Activated naive CD8-positive, alpha-beta T cell treated with anti-CD3 and anti-CD28 coated beads for 36 hours (primary cell): ENCODE results near the gene TIMM17B. TPM values are rescaled to one million over a fixed set of nuclear protein-coding genes. Genes with fewer than 3 reads are reported as not detected.

Source experiments
- DNase-seq: peaks from one replicate; pipeline ENCODE4 v3.0.0; 2021
- H3K27ac Mint-ChIP-seq: one replicate; pipeline ENCODE4 v1.8.0; 2022; ENCODE audit warnings: mild to moderate bottlenecking, moderate library complexity, mixed read lengths
- H3K27me3 Mint-ChIP-seq: one replicate; pipeline ENCODE4 v1.8.0; 2022; ENCODE audit warnings: mild to moderate bottlenecking, mixed read lengths
- H3K36me3 Mint-ChIP-seq: one replicate; pipeline ENCODE4 v1.8.0; 2021; ENCODE audit warnings: mild to moderate bottlenecking, mixed read lengths
- H3K4me1 Mint-ChIP-seq: one replicate; pipeline ENCODE4 v1.8.0; 2021; ENCODE audit warnings: mixed read lengths
- H3K4me3 Mint-ChIP-seq: one replicate; pipeline ENCODE4 v1.8.0; 2022; ENCODE audit warnings: mild to moderate bottlenecking, moderate library complexity, mixed read lengths
- H3K9me3 Mint-ChIP-seq: one replicate; pipeline ENCODE4 v1.8.0; 2022; ENCODE audit warnings: mixed read lengths
- total RNA-seq, 2 experiments: library from RNA; stranded (reverse); gene quantifications; one replicate each; pipeline ENCODE4 v1.2.3, GENCODE V29; 2021

Gene TIMM17B
- total RNA-seq, 2 experiments from 2014 or later, result 57.8 to 60.5 TPM

DNA sequence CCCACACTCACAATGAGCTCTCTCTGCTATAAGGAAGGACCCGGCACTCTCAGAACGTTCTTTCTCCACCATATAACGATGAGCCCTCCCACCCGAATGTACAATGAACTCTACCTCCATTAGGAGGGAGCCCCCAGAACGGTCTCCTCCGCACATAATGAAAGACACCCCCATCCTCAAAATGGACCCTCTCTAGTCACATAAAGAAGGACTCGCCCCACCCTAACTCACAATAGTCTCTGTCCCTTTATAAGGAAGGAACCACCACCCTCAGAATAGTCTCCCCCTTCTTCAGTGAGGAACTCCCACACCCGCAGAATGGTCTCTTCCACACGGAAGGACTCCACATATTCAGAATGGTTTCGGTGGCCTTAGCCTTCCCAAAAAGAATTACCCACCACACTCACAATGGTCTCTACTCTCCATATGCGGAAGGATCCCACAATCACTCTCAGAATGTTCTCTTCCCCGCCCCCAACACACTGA, 13.4 kb upstream of the TIMM17B start:
- H3K27me3 Mint-ChIP-seq, result peaks cover 8% of the 10 kb centered on the region
- no peaks in the 10 kb centered on the region for H3K9me3 Mint-ChIP-seq
- H3K27ac Mint-ChIP-seq, result peak overlapping the region; percentile 94
- peaks cover 45% of the 10 kb centered on the region for H3K36me3 Mint-ChIP-seq
- no peak for DNase-seq
- H3K4me3 Mint-ChIP-seq, result peak overlapping the region; percentile 90
- H3K4me1 Mint-ChIP-seq, result peaks cover 37% of the 10 kb centered on the region

- H3K4me1 Mint-ChIP-seq, result peaks cover 34% of the 10 kb centered on the region
- no peaks in the 10 kb centered on the region for H3K9me3 Mint-ChIP-seq
- DNase-seq, result no peak
- peak overlapping the region; percentile 90 for H3K4me3 Mint-ChIP-seq
- peaks cover 34% of the 10 kb centered on the region for H3K36me3 Mint-ChIP-seq
- H3K27me3 Mint-ChIP-seq, result peaks cover 8% of the 10 kb centered on the region
- H3K27ac Mint-ChIP-seq, result no peak overlapping the region
Observed at GRCh38 chrX:48909703-48910294, 12.2 kb upstream of the TIMM17B start.

GRCh38 chrX:48908600-48908999, 11.0 kb upstream of the TIMM17B start:
- no peak for DNase-seq
- H3K9me3 Mint-ChIP-seq, result no peaks in the 10 kb centered on the region
- H3K27ac Mint-ChIP-seq, result no peak overlapping the region
- no peak overlapping the region for H3K4me3 Mint-ChIP-seq
- H3K27me3 Mint-ChIP-seq, result peaks cover 8% of the 10 kb centered on the region
- peaks cover 25% of the 10 kb centered on the region for H3K4me1 Mint-ChIP-seq
- peaks cover 22% of the 10 kb centered on the region for H3K36me3 Mint-ChIP-seq

GRCh38 chrX:48905090-48905790, 7.7 kb upstream of the TIMM17B start:
- Mint-ChIP-seq H3K36me3 (peaks cover 2% of the 10 kb centered on the region), H3K27ac (no peak overlapping the region), H3K9me3 (no peaks in the 10 kb centered on the region)

DNA sequence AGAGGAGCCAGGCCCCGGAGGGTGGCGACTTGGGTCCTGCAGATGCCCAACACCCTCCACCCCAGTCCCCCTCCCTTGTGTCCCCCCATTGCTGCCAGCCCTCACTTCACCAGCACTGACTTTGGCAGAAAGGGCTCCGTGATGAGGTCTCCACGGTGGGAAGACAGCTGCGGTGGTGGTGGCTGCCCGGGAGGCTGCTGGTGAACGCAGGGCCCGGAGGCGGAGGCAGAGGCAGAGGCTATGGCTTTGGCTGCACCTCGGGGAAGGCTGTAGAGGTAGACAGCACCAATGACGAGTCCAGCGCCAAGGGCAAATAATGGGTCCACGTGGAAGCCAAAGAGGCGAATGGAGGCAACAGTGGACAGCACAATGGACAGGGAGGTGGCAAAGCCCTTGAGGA, 7.1 kb upstream of the TIMM17B start:
- Mint-ChIP-seq H3K4me1 (peaks cover 3% of the 10 kb centered on the region), H3K36me3 (peaks cover 2% of the 10 kb centered on the region), H3K27me3 (no peaks in the 10 kb centered on the region), H3K27ac (no peak overlapping the region), H3K4me3 (no peak overlapping the region), H3K9me3 (no peaks in the 10 kb centered on the region)
- no peak for DNase-seq

More at GRCh38 chrX:48905090-48905790, 7.7 kb upstream of the TIMM17B start:
- Mint-ChIP-seq H3K27me3 (no peaks in the 10 kb centered on the region), H3K4me1 (peaks cover 1% of the 10 kb centered on the region), H3K4me3 (no peak overlapping the region)
- no peak for DNase-seq

GRCh38 chrX:48904180-48904579, 6.6 kb upstream of the TIMM17B start:
- no peak overlapping the region for H3K27ac Mint-ChIP-seq
- no peak for DNase-seq
- H3K27me3 Mint-ChIP-seq, result no peaks in the 10 kb centered on the region
- H3K36me3 Mint-ChIP-seq, result peaks cover 2% of the 10 kb centered on the region
- H3K4me3 Mint-ChIP-seq, result no peak overlapping the region
- no peaks in the 10 kb centered on the region for H3K9me3 Mint-ChIP-seq
- H3K4me1 Mint-ChIP-seq, result peaks cover 4% of the 10 kb centered on the region

GRCh38 chrX:48903290-48903689, 5.7 kb upstream of the TIMM17B start:
- H3K9me3 Mint-ChIP-seq, result no peaks in the 10 kb centered on the region
- H3K27me3 Mint-ChIP-seq, result no peaks in the 10 kb centered on the region
- H3K36me3 Mint-ChIP-seq, result peaks cover 2% of the 10 kb centered on the region
- H3K4me1 Mint-ChIP-seq, result peaks cover 5% of the 10 kb centered on the region
- peak overlapping the region; percentile 20 for H3K27ac Mint-ChIP-seq
- H3K4me3 Mint-ChIP-seq, result no peak overlapping the region
- no peak for DNase-seq

- Mint-ChIP-seq H3K36me3 (peaks cover 2% of the 10 kb centered on the region), H3K27me3 (no peaks in the 10 kb centered on the region), H3K4me3 (no peak overlapping the region), H3K9me3 (no peaks in the 10 kb centered on the region), H3K4me1 (peaks cover 5% of the 10 kb centered on the region), H3K27ac (no peak overlapping the region)
- no peak for DNase-seq
Observed at GRCh38 chrX:48902776-48903175, 5.2 kb upstream of the TIMM17B start.

DNA sequence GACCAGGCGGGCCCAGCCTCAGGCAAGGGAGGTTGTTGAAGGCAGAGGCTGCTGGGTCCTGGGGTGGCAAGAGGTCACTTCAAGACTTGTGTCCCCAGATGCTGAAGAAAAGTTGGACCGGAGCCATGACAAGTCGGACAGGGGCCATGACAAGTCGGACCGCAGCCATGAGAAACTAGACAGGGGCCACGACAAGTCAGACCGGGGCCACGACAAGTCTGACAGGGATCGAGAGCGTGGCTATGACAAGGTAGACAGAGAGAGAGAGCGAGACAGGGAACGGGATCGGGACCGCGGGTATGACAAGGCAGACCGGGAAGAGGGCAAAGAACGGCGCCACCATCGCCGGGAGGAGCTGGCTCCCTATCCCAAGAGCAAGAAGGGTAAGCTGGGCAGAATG, 4.6 kb upstream of the TIMM17B start:
- Mint-ChIP-seq H3K4me1 (peaks cover 5% of the 10 kb centered on the region), H3K36me3 (peaks cover 2% of the 10 kb centered on the region), H3K27me3 (no peaks in the 10 kb centered on the region), H3K4me3 (no peak overlapping the region), H3K27ac (no peak overlapping the region), H3K9me3 (no peaks in the 10 kb centered on the region)
- no peak for DNase-seq

- no peak overlapping the region for H3K27ac Mint-ChIP-seq
- no peaks in the 10 kb centered on the region for H3K9me3 Mint-ChIP-seq
- no peaks in the 10 kb centered on the region for H3K27me3 Mint-ChIP-seq
- no peak overlapping the region for H3K4me3 Mint-ChIP-seq
- DNase-seq, result no peak
- H3K36me3 Mint-ChIP-seq, result peaks cover 2% of the 10 kb centered on the region
- peaks cover 12% of the 10 kb centered on the region for H3K4me1 Mint-ChIP-seq
Observed at GRCh38 chrX:48901069-48901468, 3.5 kb upstream of the TIMM17B start.

GRCh38 chrX:48899078-48899410, 1.5 kb upstream of the TIMM17B start:
- peak overlapping the region; percentile 89 for H3K4me3 Mint-ChIP-seq

DNA sequence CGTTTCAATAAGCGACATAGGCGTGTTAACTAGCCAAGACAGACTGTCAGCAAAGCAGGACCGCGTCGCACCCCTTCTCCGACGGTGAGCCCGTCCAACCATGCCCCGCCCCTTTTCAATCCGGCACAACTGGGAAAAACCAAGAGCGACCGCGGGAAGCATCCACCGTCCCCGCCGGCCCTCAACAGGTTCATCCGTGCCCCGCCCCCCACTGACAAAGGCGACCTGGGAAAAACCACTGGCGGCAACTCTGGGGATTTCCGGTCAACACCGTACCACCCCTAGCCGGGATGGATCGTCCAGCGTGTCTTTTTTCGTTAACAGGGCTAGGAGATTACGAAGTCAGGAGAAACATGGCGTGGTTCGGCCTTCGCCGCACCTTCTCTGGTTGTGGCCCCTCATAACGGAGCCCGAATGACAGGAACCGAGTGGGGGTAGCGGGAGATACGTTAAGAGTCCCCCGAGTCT, 377 bp downstream of the TIMM17B start:
- H3K36me3 Mint-ChIP-seq, result peaks cover 9% of the 10 kb centered on the region

More at GRCh38 chrX:48899078-48899410, 1.5 kb upstream of the TIMM17B start:
- Mint-ChIP-seq H3K4me1 (peaks cover 21% of the 10 kb centered on the region), H3K27me3 (no peaks in the 10 kb centered on the region), H3K9me3 (no peaks in the 10 kb centered on the region), H3K36me3 (peaks cover 9% of the 10 kb centered on the region), H3K27ac (peak overlapping the region; percentile 92)
- no peak for DNase-seq

DNA sequence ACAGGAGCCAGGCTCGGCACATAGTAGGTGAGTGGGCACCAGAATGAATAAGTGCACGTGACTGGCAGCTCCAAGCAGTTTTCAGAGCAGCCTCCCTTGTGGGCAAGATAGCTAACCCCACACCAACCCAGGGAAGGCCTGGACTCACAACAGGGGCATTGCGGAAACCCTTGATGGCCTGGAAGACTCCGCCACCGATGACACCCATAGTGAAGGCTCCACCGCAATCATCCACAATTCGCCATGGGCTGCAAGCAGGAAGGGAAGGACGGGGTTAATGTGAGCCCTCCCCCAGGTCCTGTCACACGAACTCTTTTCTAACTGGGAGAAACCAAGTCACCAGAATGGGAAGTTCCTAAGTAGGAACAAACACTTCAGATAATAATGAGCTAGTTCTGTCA, 957 bp downstream of the TIMM17B start:
- H3K9me3 Mint-ChIP-seq, result no peaks in the 10 kb centered on the region
- H3K4me3 Mint-ChIP-seq, result peak overlapping the region; percentile 89
- H3K27me3 Mint-ChIP-seq, result no peaks in the 10 kb centered on the region
- peaks cover 23% of the 10 kb centered on the region for H3K4me1 Mint-ChIP-seq
- peak overlapping the region; percentile 92 for H3K27ac Mint-ChIP-seq
- H3K36me3 Mint-ChIP-seq, result peaks cover 7% of the 10 kb centered on the region
- no peak for DNase-seq

More for the DNA sequence above, 377 bp downstream of the TIMM17B start:
- Mint-ChIP-seq H3K27me3 (no peaks in the 10 kb centered on the region), H3K4me3 (peak overlapping the region; percentile 89), H3K9me3 (no peaks in the 10 kb centered on the region), H3K4me1 (peaks cover 20% of the 10 kb centered on the region), H3K27ac (peak overlapping the region; percentile 92)
- DNase-seq, result peak; percentile 67

DNA sequence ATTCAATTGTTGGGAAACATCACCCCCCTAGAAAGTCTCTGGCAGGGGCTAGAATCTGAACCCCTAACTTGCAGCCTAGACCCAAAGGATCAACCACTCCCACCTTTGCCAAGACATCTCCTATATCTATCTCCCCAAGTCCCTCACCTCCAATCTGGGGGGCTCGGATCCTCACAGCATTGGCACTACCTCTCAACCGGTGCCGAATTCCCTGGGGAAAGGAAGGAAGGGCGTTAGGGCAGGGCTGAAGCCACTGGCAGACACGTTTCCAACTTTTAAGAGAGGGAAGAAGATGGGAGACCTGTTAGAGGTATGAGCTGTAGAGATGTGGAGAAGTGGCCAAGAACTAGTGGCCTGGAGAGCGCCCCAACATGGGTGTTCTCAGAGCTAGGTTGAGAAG, 2.7 kb downstream of the TIMM17B start:
- Mint-ChIP-seq H3K9me3 (no peaks in the 10 kb centered on the region), H3K4me1 (peaks cover 30% of the 10 kb centered on the region), H3K27ac (peak overlapping the region; percentile 12), H3K27me3 (no peaks in the 10 kb centered on the region), H3K36me3 (peaks cover 7% of the 10 kb centered on the region), H3K4me3 (no peak overlapping the region)
- DNase-seq, result no peak

GRCh38 chrX:48893556-48894348, 3.8 kb downstream of the TIMM17B start:
- peaks cover 7% of the 10 kb centered on the region for H3K36me3 Mint-ChIP-seq
- H3K9me3 Mint-ChIP-seq, result no peaks in the 10 kb centered on the region
- H3K4me3 Mint-ChIP-seq, result no peak overlapping the region
- no peak overlapping the region for H3K27ac Mint-ChIP-seq
- H3K27me3 Mint-ChIP-seq, result no peaks in the 10 kb centered on the region
- DNase-seq, result no peak
- peaks cover 28% of the 10 kb centered on the region for H3K4me1 Mint-ChIP-seq
